Measurements from ENCODE around the gene CCDC146.

Gene CCDC146

DNA sequence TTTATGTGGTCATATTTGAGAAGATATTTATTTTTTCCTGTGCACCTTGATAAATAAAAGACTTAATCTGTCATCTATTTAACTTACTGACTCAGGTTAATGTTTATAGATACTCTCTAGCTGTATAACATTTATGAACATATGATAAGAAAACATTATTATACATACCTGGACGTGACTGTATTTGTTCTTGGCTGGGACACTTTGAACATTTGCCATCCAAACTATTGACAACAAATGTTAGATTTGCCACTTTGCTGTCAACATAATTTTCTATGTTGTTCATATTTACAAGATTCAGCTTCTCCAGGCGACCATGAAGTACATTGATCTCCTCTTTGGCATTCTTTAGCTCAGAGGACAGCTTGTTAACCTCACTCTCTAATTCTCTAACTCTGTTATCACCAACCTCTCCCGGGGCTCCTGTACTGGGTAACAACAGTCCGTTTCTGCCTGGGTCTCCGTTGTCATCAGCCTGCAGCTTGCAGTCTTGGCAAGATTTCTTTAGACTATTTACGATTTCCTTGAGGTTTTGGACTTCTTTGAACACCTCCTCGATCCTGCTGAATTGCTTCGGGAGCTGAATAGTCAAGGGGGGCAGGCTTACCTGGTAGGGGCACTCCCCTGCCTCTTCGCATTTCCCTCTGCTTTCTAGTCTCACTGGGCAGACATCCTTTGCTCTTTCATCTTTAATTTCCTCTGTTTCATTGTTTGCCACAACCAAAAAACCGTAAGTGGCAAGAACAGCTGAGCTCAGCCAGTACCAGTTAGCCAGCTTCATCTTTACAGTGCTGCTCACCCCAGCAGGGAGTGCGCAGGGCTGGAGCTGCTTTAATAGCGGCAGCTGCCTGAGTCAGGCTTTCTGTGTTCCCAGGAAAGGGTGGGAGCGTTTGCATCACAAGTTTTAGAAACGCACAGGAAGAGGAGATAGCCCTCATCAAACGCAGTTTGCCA, 76.9 kb downstream of the CCDC146 start, which contains the start of gene FGL2:
Gene FGL2 (minus strand): TSS at position 807 of the 954 bp plus-strand sequence. CDS start 26 bp downstream, at position 781.
- TF ChIP-seq EZH2phosphoT487 (conservative IDR thresholded peaks at IDR 0.05; ENCODE audit: low read length): no peak
- TF ChIP-seq, protein P1, sequence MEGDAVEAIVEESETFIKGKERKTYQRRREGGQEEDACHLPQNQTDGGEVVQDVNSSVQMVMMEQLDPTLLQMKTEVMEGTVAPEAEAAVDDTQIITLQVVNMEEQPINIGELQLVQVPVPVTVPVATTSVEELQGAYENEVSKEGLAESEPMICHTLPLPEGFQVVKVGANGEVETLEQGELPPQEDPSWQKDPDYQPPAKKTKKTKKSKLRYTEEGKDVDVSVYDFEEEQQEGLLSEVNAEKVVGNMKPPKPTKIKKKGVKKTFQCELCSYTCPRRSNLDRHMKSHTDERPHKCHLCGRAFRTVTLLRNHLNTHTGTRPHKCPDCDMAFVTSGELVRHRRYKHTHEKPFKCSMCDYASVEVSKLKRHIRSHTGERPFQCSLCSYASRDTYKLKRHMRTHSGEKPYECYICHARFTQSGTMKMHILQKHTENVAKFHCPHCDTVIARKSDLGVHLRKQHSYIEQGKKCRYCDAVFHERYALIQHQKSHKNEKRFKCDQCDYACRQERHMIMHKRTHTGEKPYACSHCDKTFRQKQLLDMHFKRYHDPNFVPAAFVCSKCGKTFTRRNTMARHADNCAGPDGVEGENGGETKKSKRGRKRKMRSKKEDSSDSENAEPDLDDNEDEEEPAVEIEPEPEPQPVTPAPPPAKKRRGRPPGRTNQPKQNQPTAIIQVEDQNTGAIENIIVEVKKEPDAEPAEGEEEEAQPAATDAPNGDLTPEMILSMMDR (IDR thresholded peaks at IDR 0.05; ENCODE audit: insufficient read depth, low read length, poor library complexity, severe bottlenecking): no peak
- no peaks in the 10 kb centered on the region for H3K9me3 ChIP-seq (ENCODE audit: insufficient read depth, low read length)
- no peaks in the 10 kb centered on the region for H3K9me2 ChIP-seq (replicated peaks; ENCODE audit: insufficient read depth, low read length)
- H3K4me3 ChIP-seq (ENCODE audit: insufficient read depth, low read length, poor library complexity, severe bottlenecking): no peak within 1 kb of the TSS
- H4K20me1 ChIP-seq (ENCODE audit: low read depth, low read length): no peaks in the 10 kb centered on the region
- H3F3A ChIP-seq (ENCODE audit: insufficient read depth): no peaks in the 10 kb centered on the region; the same call in 1 of the 2 replicates
- no peaks in the 10 kb centered on the region for H3K36me3 ChIP-seq (ENCODE audit: low read length)
- H3K9ac ChIP-seq (ENCODE audit: low read length): peak within 1 kb of the TSS; percentile 29; the same call in 1 of the 2 replicates
- H2AFZ ChIP-seq (ENCODE audit: low read depth, low read length, severe bottlenecking): peak within 1 kb of the TSS; percentile 75
- no peaks in the 10 kb centered on the region for H3K79me2 ChIP-seq (ENCODE audit: insufficient read depth, low read length)
- peak within 1 kb of the TSS; percentile 41 for H3K27ac ChIP-seq (ENCODE audit: low read depth, low read length)
- H3K4me2 ChIP-seq (ENCODE audit: low read depth, low read length, poor library complexity, severe bottlenecking): peak within 1 kb of the TSS; percentile 47
- H3K27me3 ChIP-seq (ENCODE audit: low read length): no peaks in the 10 kb centered on the region

DNA sequence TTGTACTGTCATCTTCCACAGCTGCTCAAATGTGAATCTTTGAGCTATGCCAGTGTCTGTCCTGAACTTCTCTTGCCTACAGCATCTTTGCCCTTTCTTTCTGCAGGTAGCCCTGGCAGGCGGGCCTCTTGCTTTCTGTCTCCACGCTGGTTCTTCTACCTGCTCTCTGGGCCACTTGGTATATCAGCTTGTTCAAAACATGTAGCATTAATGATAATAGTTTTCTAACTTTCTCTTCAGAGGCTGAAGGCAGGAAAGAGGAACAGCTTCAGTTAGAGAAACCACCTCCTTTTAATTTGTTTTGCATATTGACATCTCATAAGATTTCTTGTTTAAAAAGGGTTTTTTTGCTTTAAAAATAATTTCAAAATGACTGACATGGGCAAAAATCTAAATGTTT, 78.1 kb downstream of the CCDC146 start:
- peak overlapping the region; percentile 47 for H3K4me2 ChIP-seq (ENCODE audit: low read depth, low read length, poor library complexity, severe bottlenecking)
- H3K9ac ChIP-seq (ENCODE audit: low read length): peak overlapping the region; percentile 29; the same call in 1 of the 2 replicates
- no peaks in the 10 kb centered on the region for H3F3A ChIP-seq (ENCODE audit: insufficient read depth)
- no peaks in the 10 kb centered on the region for H3K9me3 ChIP-seq (ENCODE audit: insufficient read depth, low read length)
- H3K27ac ChIP-seq (ENCODE audit: low read depth, low read length): peak overlapping the region; percentile 41
- H2AFZ ChIP-seq (ENCODE audit: low read depth, low read length, severe bottlenecking): peak overlapping the region; percentile 75
- H3K4me3 ChIP-seq (ENCODE audit: insufficient read depth, low read length, poor library complexity, severe bottlenecking): no peak overlapping the region
- no peaks in the 10 kb centered on the region for H3K9me2 ChIP-seq (replicated peaks; ENCODE audit: insufficient read depth, low read length)
- TF ChIP-seq, protein P1 (IDR thresholded peaks at IDR 0.05; ENCODE audit: insufficient read depth, low read length, poor library complexity, severe bottlenecking): no peak
- TF ChIP-seq EZH2phosphoT487 (conservative IDR thresholded peaks at IDR 0.05; ENCODE audit: low read length): no peak
- H3K27me3 ChIP-seq (ENCODE audit: low read length): no peaks in the 10 kb centered on the region
- H4K20me1 ChIP-seq (ENCODE audit: low read depth, low read length): no peaks in the 10 kb centered on the region
- H3K79me2 ChIP-seq (ENCODE audit: insufficient read depth, low read length): no peaks in the 10 kb centered on the region
- H3K36me3 ChIP-seq (ENCODE audit: low read length): no peaks in the 10 kb centered on the region

DNA sequence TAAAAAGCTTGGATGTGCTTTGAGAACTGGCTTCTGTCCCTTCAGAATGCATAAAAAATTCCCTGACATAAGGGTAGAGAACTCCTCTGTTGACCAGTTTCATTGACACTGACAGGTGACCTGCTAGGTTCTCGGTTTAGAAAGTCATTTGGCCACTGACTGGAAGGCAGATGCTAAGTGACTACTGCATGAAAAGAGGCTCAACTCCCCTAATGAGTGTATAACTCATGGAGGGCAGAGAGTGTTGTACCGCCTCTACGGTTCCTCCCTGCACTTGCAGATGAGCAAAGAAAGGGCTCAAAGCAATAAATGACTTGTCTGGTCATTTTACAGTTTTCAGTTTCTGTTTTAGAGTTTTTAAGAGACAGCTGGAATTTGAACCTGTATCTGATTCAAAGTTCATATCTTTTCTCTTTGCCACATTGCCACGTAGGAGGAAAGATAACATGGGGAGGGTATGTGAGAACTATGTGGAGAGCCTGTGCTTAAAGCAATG, 80.1 kb downstream of the CCDC146 start:
- Histone ChIP-seq H3K9me2 (replicated peaks; ENCODE audit: insufficient read depth, low read length) (no peaks in the 10 kb centered on the region), H3K4me3 (ENCODE audit: insufficient read depth, low read length, poor library complexity, severe bottlenecking) (no peak overlapping the region), H3K9me3 (ENCODE audit: insufficient read depth, low read length) (no peaks in the 10 kb centered on the region), H3F3A (ENCODE audit: insufficient read depth) (peaks cover 2% of the 10 kb centered on the region; the same call in 1 of the 2 replicates), H3K79me2 (ENCODE audit: insufficient read depth, low read length) (no peaks in the 10 kb centered on the region), H3K27ac (ENCODE audit: low read depth, low read length) (no peak overlapping the region), H4K20me1 (ENCODE audit: low read depth, low read length) (no peaks in the 10 kb centered on the region), H2AFZ (ENCODE audit: low read depth, low read length, severe bottlenecking) (no peak overlapping the region), H3K27me3 (ENCODE audit: low read length) (no peaks in the 10 kb centered on the region), H3K4me2 (ENCODE audit: low read depth, low read length, poor library complexity, severe bottlenecking) (no peak overlapping the region), H3K9ac (ENCODE audit: low read length) (no peak overlapping the region), H3K36me3 (ENCODE audit: low read length) (no peaks in the 10 kb centered on the region)
- TF ChIP-seq EZH2phosphoT487 (conservative IDR thresholded peaks at IDR 0.05; ENCODE audit: low read length): no peak
- TF ChIP-seq, protein P1 (IDR thresholded peaks at IDR 0.05; ENCODE audit: insufficient read depth, low read length, poor library complexity, severe bottlenecking): no peak
